Endothelial cell of umbilical vein (primary cell): ENCODE data around the gene CPED1. TPM values are rescaled to one million over a fixed set of nuclear protein-coding genes. Genes with fewer than 3 reads are reported as not detected.

Source experiments
- BruUV-seq: library from RNA; stranded (reverse); fragments of 400-500 nt; replicated peaks from 2 replicates; lab custom pipeline; 2021; lab: Mats Ljungman, UMichigan
- CTCF ChIA-PET: fragments of 300-600, 350-600 bp; sonication (Branson Sonifier 250); formaldehyde crosslinking; loops from one replicate; lab custom pipeline; 2021; ENCODE audit warnings: antibody characterized with exemption, inconsistent platforms; lab: Charles Lee
- POLR2A ChIA-PET: fragments of 300-600, 350-600 bp; sonication (Branson Sonifier 250); formaldehyde crosslinking; loops from one replicate; lab custom pipeline; 2021; ENCODE audit warnings: antibody characterized with exemption, inconsistent platforms; lab: Charles Lee
- DNase-seq: peaks from one replicate; pipeline ENCODE4 v3.0.0-alpha.2; 2011; ENCODE audit warnings: low read depth, low spot score
- FAIRE-seq: peaks from 2 replicates; lab custom pipeline; 2011; peaks lifted over from hg19 to GRCh38; lab: Jason Lieb, UNC
- H2AFZ ChIP-seq: 2 replicates; pipeline ENCODE4 v1.6.0; 2012; ENCODE audit warnings: low read depth, low read length, control low read depth, inconsistent platforms
- H3K27ac ChIP-seq: 2 replicates; pipeline ENCODE4 v1.5.1; 2011; ENCODE audit warnings: low read depth, mild to moderate bottlenecking, control low read depth, low read length, moderate library complexity; ENCODE audit not compliant: insufficient read depth
- H3K27me3 ChIP-seq, 2 experiments: 2 replicates each; pipeline versions ENCODE4 v1.6.0 to v1.6.1; 2011; ENCODE audit warnings: low read length in 2 of 2, mixed read lengths in 1 of 2; ENCODE audit not compliant: control insufficient read depth in 2 of 2, insufficient read depth in 2 of 2
- H3K36me3 ChIP-seq, 2 experiments: 2 replicates in 1 of 2; 3 replicates in 1 of 2; pipeline ENCODE4 v1.5.1; 2011; ENCODE audit warnings: low read length in 2 of 2, mild to moderate bottlenecking in 1 of 2, moderate library complexity in 1 of 2; ENCODE audit not compliant: control insufficient read depth in 2 of 2, insufficient read depth in 2 of 2; ENCODE audit errors: extremely low read depth in 1 of 2
- H3K4me1 ChIP-seq: 3 replicates; pipeline ENCODE4 v1.5.1; 2011; ENCODE audit warnings: mild to moderate bottlenecking, low read length; ENCODE audit not compliant: control insufficient read depth, insufficient read depth; ENCODE audit errors: extremely low read depth
- H3K4me2 ChIP-seq: 2 replicates; pipeline ENCODE4 v1.6.1; 2011; ENCODE audit warnings: low read length, control low read depth, mixed read lengths; ENCODE audit not compliant: insufficient read depth
- H3K4me3 ChIP-seq, 3 experiments: fragments of 200-600 bp in 1 of 3; sonication (generic), shearing (Covaris generic) in 1 of 3; replicated peaks in 1 of 3; 2 replicates each; pipeline ENCODE4 v1.5.1; 2011 to 2016; ENCODE audit warnings: control low read depth in 3 of 3, low read length in 3 of 3, mild to moderate bottlenecking in 2 of 3, inconsistent platforms in 1 of 3, low read depth in 1 of 3, moderate library complexity in 1 of 3; ENCODE audit not compliant: insufficient read depth in 1 of 3
- H3K79me2 ChIP-seq: 2 replicates; pipeline ENCODE4 v1.6.0; 2012; ENCODE audit warnings: low read length, inconsistent platforms; ENCODE audit not compliant: control insufficient read depth, insufficient read depth
- H3K9ac ChIP-seq: replicated peaks from 2 replicates; pipeline ENCODE3; 2011; ENCODE audit warnings: low read length, control low read depth; ENCODE audit not compliant: insufficient read depth; ENCODE audit errors: extremely low read depth
- H3K9me1 ChIP-seq: replicated peaks from 3 replicates; pipeline ENCODE4 v1.6.0; 2011; ENCODE audit warnings: mild to moderate bottlenecking, low read length; ENCODE audit not compliant: control insufficient read depth, insufficient read depth; ENCODE audit errors: extremely low read depth
- H3K9me3 ChIP-seq: replicated peaks from 2 replicates; pipeline ENCODE4 v1.5.1; 2012; ENCODE audit warnings: low read length, inconsistent platforms; ENCODE audit not compliant: control insufficient read depth, insufficient read depth
- H4K20me1 ChIP-seq: replicated peaks from 2 replicates; pipeline ENCODE3; 2011; ENCODE audit warnings: mild to moderate bottlenecking, low read length; ENCODE audit not compliant: control insufficient read depth, insufficient read depth; ENCODE audit errors: extremely low read depth
- EZH2 ChIP-seq: IDR thresholded peaks from 2 replicates; pipeline ENCODE4 v1.6.1; 2012; ENCODE audit warnings: borderline replicate concordance, low read depth, mild to moderate bottlenecking, moderate library complexity, low read length, inconsistent platforms; ENCODE audit not compliant: severe bottlenecking
- FOS ChIP-seq: IDR thresholded peaks from 2 replicates; pipeline ENCODE4 v1.6.1; 2011; ENCODE audit warnings: mild to moderate bottlenecking, low read length, moderate library complexity, borderline replicate concordance; ENCODE audit not compliant: insufficient read depth
- GATA2 ChIP-seq: IDR thresholded peaks from 2 replicates; pipeline ENCODE4 v1.7.0; 2011; ENCODE audit warnings: low read depth, mild to moderate bottlenecking, moderate library complexity, mixed read lengths, low read length; ENCODE audit not compliant: insufficient read length, insufficient read depth
- JUN ChIP-seq: IDR thresholded peaks from 2 replicates; pipeline ENCODE4 v1.6.1; 2011; ENCODE audit warnings: borderline replicate concordance, low read depth; ENCODE audit not compliant: insufficient read length, insufficient read depth
- MAX ChIP-seq: IDR thresholded peaks from 2 replicates; pipeline ENCODE4 v1.6.1; 2011; ENCODE audit not compliant: insufficient read depth, insufficient read length
- MYC ChIP-seq: IDR thresholded peaks from one replicate; pipeline ENCODE4 v1.6.1; 2011; ENCODE audit warnings: mild to moderate bottlenecking, low read depth, low read length
- POLR2A ChIP-seq: IDR thresholded peaks from 2 replicates; pipeline ENCODE4 v1.6.1; 2012; ENCODE audit warnings: low read depth, mild to moderate bottlenecking, control low read depth, low read length
- POLR2AphosphoS5 ChIP-seq: IDR thresholded peaks from 2 replicates; pipeline ENCODE4 v1.6.1; 2012; ENCODE audit warnings: low read depth, mild to moderate bottlenecking, control low read depth, low read length, moderate library complexity; ENCODE audit not compliant: insufficient read depth
- dilution Hi-C: fragments of 300-500 bp; cut with MboI; formaldehyde crosslinking; loops from one replicate; pipeline ENCODE4 v1.15.0; 2019; ENCODE audit warnings: low sequenced_read_pairs; ENCODE audit not compliant: extremely low pct_ligation_motif_present
- intact Hi-C: fragments of 100-400 bp; cut with micrococcal nuclease; formaldehyde crosslinking; loops from one replicate; pipeline ENCODE4 v1.10.0; 2022
- polyA plus RNA-seq, 4 experiments: library from polyadenylated mRNA; depleted of rRNA in 3 of 4; stranded (reverse) in 3 of 4; unstranded in 1 of 4; fragments of >200 nt; gene quantifications; 2 replicates each; pipeline versions ENCODE4 v1.2.1 to v1.2.3, GENCODE V29; 2011 to 2012; ENCODE audit warnings: missing spikeins in 1 of 4
- total RNA-seq: library from RNA; stranded (reverse); gene quantifications from 2 replicates; pipeline ENCODE4 v1.2.3, GENCODE V29; 2021
- TF ChIP-seq, protein P1 (sequence below), 2 donors: IDR thresholded peaks; 1 replicate in 1 of 2; 2 replicates in 1 of 2; pipeline ENCODE4 v1.5.1; 2011; ENCODE audit warnings: low read length in 2 of 2, mild to moderate bottlenecking in 2 of 2, moderate library complexity in 2 of 2, control low read depth in 1 of 2, inconsistent platforms in 1 of 2, low read depth in 1 of 2; ENCODE audit not compliant: insufficient read depth in 1 of 2; ENCODE audit errors: extremely low read depth in 1 of 2

The CPED1 gene
- total and polyA plus RNA-seq, 2 donors (not counting 3 experiments of a cell fraction or from before 2014, with no cell fraction given), result 0.22 to 3.0 TPM

DNA sequence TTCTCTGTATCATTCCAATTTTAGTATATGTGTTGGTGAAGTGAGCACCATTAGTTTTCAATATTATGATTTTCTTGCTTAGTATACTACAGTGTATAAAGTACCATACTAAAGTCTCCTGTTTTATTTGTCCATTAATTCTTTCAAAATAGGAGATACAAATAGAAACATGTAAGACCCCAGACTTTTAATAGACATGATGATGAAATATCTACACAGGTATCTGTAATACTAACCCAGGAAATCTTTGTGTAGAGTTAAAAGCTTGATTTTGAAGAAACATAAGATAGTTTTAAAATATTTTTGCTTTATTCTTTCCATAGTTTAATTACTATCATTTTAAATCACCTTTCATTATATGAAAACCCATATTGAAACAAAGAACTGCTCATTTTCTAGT, 206.5 kb downstream of the CPED1 start:
- POLR2A ChIA-PET, result no interaction called here
- Histone ChIP-seq H3K27me3 (peaks cover 0 to 3% of the 10 kb centered on the region in 2 experiments), H2AFZ (no peak overlapping the region), H3K9me1 (peaks cover 2% of the 10 kb centered on the region), H3K9ac (no peak overlapping the region), H3K4me3 (no peak overlapping the region), H3K4me2 (no peak overlapping the region), H3K79me2 (no peaks in the 10 kb centered on the region), H3K36me3 (no peaks in the 10 kb centered on the region), H3K27ac (no peak overlapping the region), H3K9me3 (no peaks in the 10 kb centered on the region), H3K4me1 (no peaks in the 10 kb centered on the region), H4K20me1 (no peaks in the 10 kb centered on the region)
- TF ChIP-seq EZH2 (no peak), GATA2 (no peak)
- CTCF ChIA-PET, result no interaction called here
- FAIRE-seq (no peak), DNase-seq (no peak)
- no TSS peak for BruUV-seq
- intact Hi-C loops, result no loop called here
- dilution Hi-C loops, result no loop called here

DNA sequence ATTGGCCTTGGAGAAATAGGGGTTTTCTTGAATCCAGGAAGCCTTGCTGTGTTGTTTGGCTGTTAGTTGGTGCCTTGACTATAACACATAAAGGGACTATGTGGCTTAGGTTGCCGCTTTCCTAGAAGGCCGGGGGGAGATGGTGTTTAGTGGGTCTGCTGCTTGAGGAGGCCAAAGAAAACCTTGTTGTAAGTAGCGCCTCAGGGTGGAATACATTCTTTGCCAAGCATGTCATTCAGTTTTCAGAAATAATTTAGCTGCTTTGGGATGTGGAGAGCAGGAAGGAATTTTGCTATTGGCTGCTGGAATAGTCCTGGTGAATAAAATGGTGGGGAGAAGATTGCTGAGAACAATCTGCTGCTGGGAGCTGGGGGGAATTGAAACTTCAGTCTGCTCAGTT, 207.4 kb downstream of the CPED1 start:
- Histone ChIP-seq H3K4me3 (no peak overlapping the region), H3K9me3 (no peaks in the 10 kb centered on the region), H3K4me2 (no peak overlapping the region), H3K9ac (no peak overlapping the region), H3K36me3 (no peaks in the 10 kb centered on the region), H4K20me1 (no peaks in the 10 kb centered on the region), H3K27ac (no peak overlapping the region), H2AFZ (no peak overlapping the region), H3K79me2 (no peaks in the 10 kb centered on the region), H3K4me1 (no peaks in the 10 kb centered on the region), H3K9me1 (peaks cover 2% of the 10 kb centered on the region), H3K27me3 (peaks cover 0 to 3% of the 10 kb centered on the region in 2 experiments)
- ChIA-PET CTCF (interaction anchor here (1.4 kb wide), 1 partner anchor 15 kb away, joined by 3 read pairs; no protein-coding TSS in a partner anchor), POLR2A (no interaction called here)
- FAIRE-seq (no peak), DNase-seq (no peak)
- dilution Hi-C loops (no loop called here), intact Hi-C loops (no loop called here)
- TF ChIP-seq JUN (no peak), MYC (no peak), POLR2A (no peak), POLR2AphosphoS5 (no peak), FOS (no peak), EZH2 (no peak), GATA2 (no peak), MAX (no peak)
- TF ChIP-seq, protein P1, sequence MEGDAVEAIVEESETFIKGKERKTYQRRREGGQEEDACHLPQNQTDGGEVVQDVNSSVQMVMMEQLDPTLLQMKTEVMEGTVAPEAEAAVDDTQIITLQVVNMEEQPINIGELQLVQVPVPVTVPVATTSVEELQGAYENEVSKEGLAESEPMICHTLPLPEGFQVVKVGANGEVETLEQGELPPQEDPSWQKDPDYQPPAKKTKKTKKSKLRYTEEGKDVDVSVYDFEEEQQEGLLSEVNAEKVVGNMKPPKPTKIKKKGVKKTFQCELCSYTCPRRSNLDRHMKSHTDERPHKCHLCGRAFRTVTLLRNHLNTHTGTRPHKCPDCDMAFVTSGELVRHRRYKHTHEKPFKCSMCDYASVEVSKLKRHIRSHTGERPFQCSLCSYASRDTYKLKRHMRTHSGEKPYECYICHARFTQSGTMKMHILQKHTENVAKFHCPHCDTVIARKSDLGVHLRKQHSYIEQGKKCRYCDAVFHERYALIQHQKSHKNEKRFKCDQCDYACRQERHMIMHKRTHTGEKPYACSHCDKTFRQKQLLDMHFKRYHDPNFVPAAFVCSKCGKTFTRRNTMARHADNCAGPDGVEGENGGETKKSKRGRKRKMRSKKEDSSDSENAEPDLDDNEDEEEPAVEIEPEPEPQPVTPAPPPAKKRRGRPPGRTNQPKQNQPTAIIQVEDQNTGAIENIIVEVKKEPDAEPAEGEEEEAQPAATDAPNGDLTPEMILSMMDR (IDR thresholded peaks at IDR 0.05; ENCODE audit: extremely low read depth in 1 of 2, insufficient read depth in 1 of 2, low read depth in 1 of 2, low read length in 2 of 2), result no peak
- BruUV-seq, result no TSS peak
